ENCODE data around the gene NEK10. TPM values are rescaled to one million over a fixed set of nuclear protein-coding genes. Genes with fewer than 3 reads are reported as not detected.

The NEK10 gene
- total and polyA plus RNA-seq, 4 donors = 3.5 to 60.3 (median 12.8) TPM

GRCh38 chr3:27127195-27127594 is 242.0 kb downstream of the NEK10 start:
- H3K27me3 ChIP-seq (ENCODE audit: control insufficient read depth in 3 of 3, insufficient read depth in 3 of 3, low read length in 2 of 3) = no peaks in the 10 kb centered on the region
- 90 to 94% methylated on average over 2 of the region's 2 CpGs for WGBS, 2 donors
- DNase-seq = no peak
- no peaks in the 10 kb centered on the region for H3K36me3 ChIP-seq (ENCODE audit: control insufficient read depth in 4 of 4, insufficient read depth in 4 of 4, low read length in 4 of 4)
- TF ChIP-seq, protein P1, sequence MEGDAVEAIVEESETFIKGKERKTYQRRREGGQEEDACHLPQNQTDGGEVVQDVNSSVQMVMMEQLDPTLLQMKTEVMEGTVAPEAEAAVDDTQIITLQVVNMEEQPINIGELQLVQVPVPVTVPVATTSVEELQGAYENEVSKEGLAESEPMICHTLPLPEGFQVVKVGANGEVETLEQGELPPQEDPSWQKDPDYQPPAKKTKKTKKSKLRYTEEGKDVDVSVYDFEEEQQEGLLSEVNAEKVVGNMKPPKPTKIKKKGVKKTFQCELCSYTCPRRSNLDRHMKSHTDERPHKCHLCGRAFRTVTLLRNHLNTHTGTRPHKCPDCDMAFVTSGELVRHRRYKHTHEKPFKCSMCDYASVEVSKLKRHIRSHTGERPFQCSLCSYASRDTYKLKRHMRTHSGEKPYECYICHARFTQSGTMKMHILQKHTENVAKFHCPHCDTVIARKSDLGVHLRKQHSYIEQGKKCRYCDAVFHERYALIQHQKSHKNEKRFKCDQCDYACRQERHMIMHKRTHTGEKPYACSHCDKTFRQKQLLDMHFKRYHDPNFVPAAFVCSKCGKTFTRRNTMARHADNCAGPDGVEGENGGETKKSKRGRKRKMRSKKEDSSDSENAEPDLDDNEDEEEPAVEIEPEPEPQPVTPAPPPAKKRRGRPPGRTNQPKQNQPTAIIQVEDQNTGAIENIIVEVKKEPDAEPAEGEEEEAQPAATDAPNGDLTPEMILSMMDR (IDR thresholded peaks at IDR 0.05; ENCODE audit: control extremely low read depth, extremely low read depth) = no peak
- ATAC-seq (ENCODE audit: insufficient read depth, low FRiP score) = no peak
- no peak overlapping the region for H3K4me3 ChIP-seq
- no peak overlapping the region for H3K27ac ChIP-seq (ENCODE audit: low read depth in 1 of 2, low read length in 1 of 2)
- peaks cover 0 to 13% (median 0%) of the 10 kb centered on the region in 5 donors for H3K4me1 ChIP-seq (ENCODE audit: control insufficient read depth in 5 of 5, insufficient read depth in 5 of 5, low read length in 5 of 5)
- no peak overlapping the region for H3K9ac ChIP-seq (ENCODE audit: insufficient read depth in 1 of 2, low read length in 2 of 2)
- H3K9me3 ChIP-seq (ENCODE audit: control insufficient read depth in 4 of 4, insufficient read depth in 3 of 4, low read length in 3 of 4) = no peaks in the 10 kb centered on the region

DNA sequence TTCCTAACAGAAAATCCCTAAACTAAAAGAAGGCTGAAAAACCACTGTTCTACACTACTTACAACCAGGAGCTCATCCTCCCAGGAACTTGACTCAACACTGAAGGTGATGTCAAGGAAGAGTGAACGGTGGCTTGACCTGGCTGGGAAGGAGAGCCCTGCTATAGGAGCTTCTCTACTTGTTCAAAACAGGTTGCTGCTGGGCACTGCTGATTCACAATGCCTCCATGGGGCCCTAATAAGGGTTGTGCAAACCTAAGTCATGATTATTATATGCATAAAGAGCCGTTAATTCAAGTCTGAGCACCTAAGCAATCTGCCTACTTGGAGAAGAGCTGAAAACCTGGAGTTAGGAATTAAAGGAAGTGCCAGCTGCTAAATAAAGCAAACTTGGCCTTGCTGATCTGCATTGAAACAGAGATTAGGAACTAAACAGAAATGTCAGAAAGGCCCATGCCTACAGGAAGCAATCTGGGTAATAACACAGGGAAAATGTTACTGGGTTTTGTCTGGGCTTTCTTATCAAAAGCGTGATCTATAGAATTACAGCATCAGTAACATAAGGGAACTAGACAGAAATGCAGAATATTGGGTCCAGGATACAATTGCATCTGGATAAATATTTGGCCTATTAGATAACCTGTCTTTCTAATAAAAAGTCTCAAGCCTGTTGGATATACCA is 243.2 kb downstream of the NEK10 start:
- peaks cover 0 to 1% (median 0%) of the 10 kb centered on the region in 4 donors for H3K9me3 ChIP-seq (ENCODE audit: control insufficient read depth in 4 of 4, insufficient read depth in 3 of 4, low read length in 3 of 4)
- ATAC-seq (ENCODE audit: insufficient read depth, low FRiP score) (no peak), DNase-seq (no peak)
- TF ChIP-seq, protein P1 (IDR thresholded peaks at IDR 0.05; ENCODE audit: control extremely low read depth, extremely low read depth) = no peak
- no peaks in the 10 kb centered on the region for H3K27me3 ChIP-seq (ENCODE audit: control insufficient read depth in 3 of 3, insufficient read depth in 3 of 3, low read length in 2 of 3)
- H3K9ac ChIP-seq (ENCODE audit: insufficient read depth in 1 of 2, low read length in 2 of 2) = no peak overlapping the region
- H3K4me1 ChIP-seq (ENCODE audit: control insufficient read depth in 5 of 5, insufficient read depth in 5 of 5, low read length in 5 of 5) = peaks cover 0 to 12% (median 0%) of the 10 kb centered on the region in 5 donors
- 73 to 81% methylated on average over 3 of the region's 3 CpGs for WGBS, 2 donors
- no peak overlapping the region for H3K4me3 ChIP-seq
- no peak overlapping the region for H3K27ac ChIP-seq (ENCODE audit: low read depth in 1 of 2, low read length in 1 of 2)
- H3K36me3 ChIP-seq (ENCODE audit: control insufficient read depth in 4 of 4, insufficient read depth in 4 of 4, low read length in 4 of 4) = no peaks in the 10 kb centered on the region

DNA sequence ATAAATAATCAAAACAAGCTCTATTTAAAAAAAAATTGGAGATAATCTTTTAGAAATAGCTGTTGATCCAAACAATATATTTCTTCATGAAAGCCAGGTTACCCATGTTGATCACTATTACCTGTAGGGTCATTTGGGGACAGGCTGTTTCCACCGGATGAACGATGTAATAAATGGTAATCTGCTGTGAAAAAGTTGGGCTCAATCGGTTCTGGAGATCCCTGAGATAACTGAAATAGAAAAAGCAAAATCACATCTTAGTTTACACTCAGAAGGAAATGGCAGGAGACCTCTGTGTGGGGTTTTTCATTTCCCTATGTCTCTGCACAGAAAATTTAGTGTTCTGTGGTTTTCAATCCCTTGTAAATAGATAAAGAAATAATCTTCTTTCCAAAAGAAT is 249.5 kb downstream of the NEK10 start:
- WGBS, 2 donors = 44 to 66% methylated on average over 3 of the region's 3 CpGs
- Histone ChIP-seq H3K27me3 (ENCODE audit: control insufficient read depth in 3 of 3, insufficient read depth in 3 of 3, low read length in 2 of 3) (no peaks in the 10 kb centered on the region), H3K27ac (ENCODE audit: low read depth in 1 of 2, low read length in 1 of 2) (no peak overlapping the region), H3K4me1 (ENCODE audit: control insufficient read depth in 5 of 5, insufficient read depth in 5 of 5, low read length in 5 of 5) (no peaks in the 10 kb centered on the region), H3K9ac (ENCODE audit: insufficient read depth in 1 of 2, low read length in 2 of 2) (no peak overlapping the region), H3K36me3 (ENCODE audit: control insufficient read depth in 4 of 4, insufficient read depth in 4 of 4, low read length in 4 of 4) (no peaks in the 10 kb centered on the region), H3K9me3 (ENCODE audit: control insufficient read depth in 4 of 4, insufficient read depth in 3 of 4, low read length in 3 of 4) (peaks cover 0 to 1% (median 0%) of the 10 kb centered on the region in 4 donors), H3K4me3 (no peak overlapping the region)
- TF ChIP-seq, protein P1 (IDR thresholded peaks at IDR 0.05; ENCODE audit: control extremely low read depth, extremely low read depth) = no peak
- no peak for DNase-seq
- no peak for ATAC-seq (ENCODE audit: insufficient read depth, low FRiP score)

DNA sequence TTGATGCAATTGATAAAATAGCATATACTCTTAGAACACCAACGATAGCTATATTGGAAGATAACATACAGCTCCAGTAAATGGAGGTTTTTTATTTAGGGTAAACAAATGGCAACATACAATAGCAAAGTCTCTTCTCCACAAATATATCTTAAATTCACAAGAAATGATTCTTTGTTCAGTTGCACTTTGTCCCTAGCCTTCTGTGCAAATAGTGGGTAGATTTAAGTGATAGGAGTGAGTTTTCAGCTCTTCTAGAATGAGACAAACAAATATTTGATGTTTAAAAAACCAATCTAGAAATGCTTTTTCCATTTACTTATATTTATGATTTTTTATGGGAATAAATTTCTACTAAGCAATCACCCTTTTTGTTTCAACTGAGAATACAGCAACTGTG is 253.8 kb downstream of the NEK10 start:
- WGBS, 2 donors = 84 to 95% methylated on average over 1 of the region's 1 CpG
- no peaks in the 10 kb centered on the region for H3K9me3 ChIP-seq (ENCODE audit: control insufficient read depth in 4 of 4, insufficient read depth in 3 of 4, low read length in 3 of 4)
- H3K4me3 ChIP-seq = no peak overlapping the region
- TF ChIP-seq, protein P1 (IDR thresholded peaks at IDR 0.05; ENCODE audit: control extremely low read depth, extremely low read depth) = no peak
- no peaks in the 10 kb centered on the region for H3K4me1 ChIP-seq (ENCODE audit: control insufficient read depth in 5 of 5, insufficient read depth in 5 of 5, low read length in 5 of 5)
- H3K9ac ChIP-seq (ENCODE audit: insufficient read depth in 1 of 2, low read length in 2 of 2) = no peak overlapping the region
- no peak for ATAC-seq (ENCODE audit: insufficient read depth, low FRiP score)
- H3K36me3 ChIP-seq (ENCODE audit: control insufficient read depth in 4 of 4, insufficient read depth in 4 of 4, low read length in 4 of 4) = no peaks in the 10 kb centered on the region
- H3K27me3 ChIP-seq (ENCODE audit: control insufficient read depth in 3 of 3, insufficient read depth in 3 of 3, low read length in 2 of 3) = no peaks in the 10 kb centered on the region
- DNase-seq = no peak
- H3K27ac ChIP-seq (ENCODE audit: low read depth in 1 of 2, low read length in 1 of 2) = no peak overlapping the region

All from lung (tissue), 12 donors.